ENCODE results near the gene UPK2. TPM values are rescaled to one million over a fixed set of nuclear protein-coding genes. Genes with fewer than 3 reads are reported as not detected.

The UPK2 gene
- polyA plus RNA-seq = 1 to 10 TPM in 1 of 3 donors, under 1 TPM in 1, not detected in 1; 0.81 to 1.4 TPM

GRCh38 chr11:118956094-118956846 lies at the start of gene UPK2:
TSS of gene UPK2 (plus strand) at chr11:118956298. CDS start at chr11:118956351, 53 bp downstream.
- H3K4me1 Mint-ChIP-seq = peaks cover 2 to 6% of the 10 kb centered on the region in 2 donors
- H3K4me3 Mint-ChIP-seq = no peak within 1 kb of the TSS
- H3K36me3 Mint-ChIP-seq = no peaks in the 10 kb centered on the region
- peaks cover 1 to 9% (median 6%) of the 10 kb centered on the region in 3 donors for H3K27me3 Mint-ChIP-seq (ENCODE audit: low read depth in 3 of 3)
- no peaks in the 10 kb centered on the region for H3K9me3 Mint-ChIP-seq
- DNase-seq = peak; percentile 81 to 84 (median 83)
- peak within 1 kb of the TSS in 2 of 6 donors; percentile 40 to 52 for H3K27ac Mint-ChIP-seq

- Mint-ChIP-seq H3K27me3 (ENCODE audit: low read depth in 3 of 3) (peaks cover 13 to 30% (median 16%) of the 10 kb centered on the region in 3 donors), H3K4me1 (peaks cover 47 to 50% of the 10 kb centered on the region in 2 donors), H3K27ac (peak overlapping the region; percentile 84 to 95 (median 93)), H3K9me3 (peaks cover 0 to 2% (median 0%) of the 10 kb centered on the region in 6 donors), H3K4me3 (peak overlapping the region in 3 of 5 donors; percentile 21 to 49 (median 29)), H3K36me3 (peaks cover 3 to 15% (median 10%) of the 10 kb centered on the region in 3 donors)
- peak; percentile 80 to 84 (median 82) for DNase-seq
Observed at GRCh38 chr11:118907051-118908042, 48.8 kb upstream of the UPK2 start.

GRCh38 chr11:118908264-118908663 lies 47.8 kb upstream of the UPK2 start:
- Mint-ChIP-seq H3K9me3 (peaks cover 0 to 2% (median 0%) of the 10 kb centered on the region in 6 donors), H3K4me1 (peaks cover 56 to 59% of the 10 kb centered on the region in 2 donors), H3K27me3 (ENCODE audit: low read depth in 3 of 3) (peaks cover 16 to 34% (median 16%) of the 10 kb centered on the region in 3 donors), H3K36me3 (peaks cover 3 to 15% (median 10%) of the 10 kb centered on the region in 3 donors), H3K4me3 (no peak overlapping the region), H3K27ac (peak overlapping the region; percentile 49 to 95 (median 90))
- no peak for DNase-seq

DNA sequence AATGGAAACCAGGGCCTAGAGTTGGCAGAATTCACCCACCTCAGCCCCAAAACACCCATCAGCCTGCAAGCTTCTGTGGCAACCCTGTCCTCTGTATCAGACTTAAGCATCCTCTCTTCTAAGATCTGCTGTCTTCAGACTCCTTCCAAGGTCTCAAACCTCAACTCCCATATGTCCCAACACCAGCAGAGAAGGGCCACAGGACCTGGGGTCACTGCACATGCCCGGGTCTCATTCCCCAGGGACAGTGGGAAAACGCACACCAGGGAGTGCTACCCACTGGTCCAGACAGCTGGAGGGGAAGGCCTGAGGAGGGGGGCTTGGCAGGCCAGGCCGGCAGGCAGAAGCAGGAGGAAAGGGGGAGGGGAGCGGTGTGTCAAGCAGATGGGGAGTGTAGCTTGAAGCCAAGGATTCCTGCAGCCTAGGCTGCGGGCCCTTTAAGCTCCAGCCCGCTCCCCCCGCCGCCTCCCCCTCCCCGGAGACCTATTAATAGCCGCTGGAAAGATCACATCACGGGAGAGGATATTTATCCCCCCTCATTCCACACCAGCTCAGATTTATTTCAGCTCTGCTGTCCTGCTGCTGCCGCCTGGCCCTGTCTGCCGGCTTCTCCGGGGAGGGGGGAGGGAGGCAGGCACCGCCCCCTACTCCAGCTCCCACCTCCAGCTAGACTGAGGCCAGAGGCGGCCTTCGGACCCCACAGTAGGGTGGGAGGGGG lies 47.0 kb upstream of the UPK2 start:
- no peak for DNase-seq
- Mint-ChIP-seq H3K36me3 (peaks cover 3 to 15% (median 10%) of the 10 kb centered on the region in 3 donors), H3K9me3 (peaks cover 0 to 2% (median 0%) of the 10 kb centered on the region in 6 donors), H3K27me3 (ENCODE audit: low read depth in 3 of 3) (peaks cover 16 to 38% (median 18%) of the 10 kb centered on the region in 3 donors), H3K4me3 (peak overlapping the region in 4 of 5 donors; percentile 0 to 64 (median 34)), H3K27ac (peak overlapping the region; percentile 84 to 93 (median 88)), H3K4me1 (peaks cover 63 to 67% of the 10 kb centered on the region in 2 donors)

DNA sequence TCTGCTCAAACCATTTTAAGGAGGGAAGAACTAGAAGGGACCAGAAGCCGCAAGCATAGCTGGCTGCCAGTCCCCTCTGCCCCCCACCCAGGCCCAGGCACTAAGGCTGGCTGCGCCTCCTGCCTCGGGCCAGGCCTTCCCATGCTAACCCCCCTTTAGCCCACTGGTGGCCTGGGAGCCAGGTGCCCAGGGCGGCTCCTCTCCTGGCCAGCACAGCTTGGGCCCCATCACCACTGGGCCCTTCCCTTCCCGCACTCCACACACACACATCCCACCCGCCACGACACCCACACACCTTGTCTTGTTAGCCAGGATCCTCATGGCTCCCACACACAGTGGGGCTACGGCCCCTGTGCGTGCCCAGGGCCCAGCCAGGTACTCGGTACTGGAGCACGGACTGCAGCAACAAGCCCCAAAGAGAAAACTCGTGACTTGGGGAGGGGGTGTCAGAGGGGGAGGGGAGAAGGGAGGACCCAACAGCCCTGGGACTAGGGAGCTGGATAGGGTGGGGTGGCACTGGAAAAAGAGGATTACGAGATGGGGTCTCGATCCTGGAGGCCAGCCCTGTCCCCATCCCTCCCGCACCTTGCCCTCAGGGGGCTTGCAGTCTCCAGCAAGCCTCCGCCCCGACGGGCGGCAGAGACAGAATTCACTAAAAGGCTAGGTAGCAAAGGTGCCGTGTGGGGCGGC lies 46.3 kb upstream of the UPK2 start:
- peaks cover 70 to 74% of the 10 kb centered on the region in 2 donors for H3K4me1 Mint-ChIP-seq
- peaks cover 21 to 44% (median 24%) of the 10 kb centered on the region in 3 donors for H3K27me3 Mint-ChIP-seq (ENCODE audit: low read depth in 3 of 3)
- DNase-seq = no peak
- H3K36me3 Mint-ChIP-seq = peaks cover 3 to 15% (median 10%) of the 10 kb centered on the region in 3 donors
- peak overlapping the region; percentile 69 to 91 (median 84) for H3K27ac Mint-ChIP-seq
- H3K9me3 Mint-ChIP-seq = peaks cover 0 to 2% (median 0%) of the 10 kb centered on the region in 6 donors
- H3K4me3 Mint-ChIP-seq = peak overlapping the region; percentile 18 to 61 (median 53)

DNA sequence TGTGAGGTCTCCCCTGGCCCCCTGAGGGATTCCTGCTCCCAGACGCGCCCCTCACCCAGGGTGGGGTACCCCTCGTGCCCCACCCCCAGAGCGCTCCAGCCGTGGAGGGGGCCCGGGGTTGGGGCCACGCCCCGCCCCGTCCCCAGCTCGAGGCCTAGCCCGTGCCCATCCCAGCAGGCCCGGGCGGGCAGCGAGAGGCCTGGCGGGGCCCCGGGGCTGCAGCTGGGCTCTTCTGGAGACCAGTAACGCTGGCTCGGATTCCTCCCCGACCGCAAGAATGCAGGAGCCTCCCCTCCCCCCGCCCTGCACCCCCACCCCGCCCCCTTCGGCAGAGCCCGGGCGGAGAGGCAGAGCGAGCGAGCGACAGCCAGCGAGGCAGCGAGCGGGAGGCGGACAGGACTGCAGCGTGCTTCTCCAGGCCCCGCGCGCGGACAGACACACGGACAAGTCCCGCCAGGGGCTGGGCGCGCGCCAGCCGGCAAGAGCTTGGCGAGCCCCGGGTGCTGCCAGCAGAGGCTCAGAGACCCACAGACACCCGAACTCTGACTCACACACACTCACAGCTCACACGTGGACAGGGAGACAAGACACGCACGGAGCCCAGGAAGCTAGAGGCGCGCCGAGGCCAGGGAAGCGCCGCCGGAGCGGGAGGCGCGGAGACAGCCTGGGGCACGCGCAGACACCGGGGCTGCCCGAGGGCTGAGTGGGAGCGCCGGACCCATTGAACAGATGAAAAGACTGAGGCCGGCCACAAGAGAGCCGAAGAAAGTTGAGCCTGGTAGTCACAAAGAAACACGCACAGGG lies 45.6 kb upstream of the UPK2 start:
- peaks cover 24 to 52% (median 28%) of the 10 kb centered on the region in 3 donors for H3K27me3 Mint-ChIP-seq (ENCODE audit: low read depth in 3 of 3)
- peaks cover 3 to 15% (median 10%) of the 10 kb centered on the region in 3 donors for H3K36me3 Mint-ChIP-seq
- H3K4me3 Mint-ChIP-seq = peak overlapping the region; percentile 79 to 95 (median 81)
- peak overlapping the region; percentile 99 to 100 (median 100) for H3K27ac Mint-ChIP-seq
- peaks cover 77 to 82% of the 10 kb centered on the region in 2 donors for H3K4me1 Mint-ChIP-seq
- peak; percentile 67 to 76 (median 71) for DNase-seq
- H3K9me3 Mint-ChIP-seq = peaks cover 0 to 2% (median 0%) of the 10 kb centered on the region in 6 donors

- H3K9me3 Mint-ChIP-seq = peaks cover 0 to 2% (median 0%) of the 10 kb centered on the region in 6 donors
Observed at GRCh38 chr11:118911113-118911879, 44.8 kb upstream of the UPK2 start.

DNA sequence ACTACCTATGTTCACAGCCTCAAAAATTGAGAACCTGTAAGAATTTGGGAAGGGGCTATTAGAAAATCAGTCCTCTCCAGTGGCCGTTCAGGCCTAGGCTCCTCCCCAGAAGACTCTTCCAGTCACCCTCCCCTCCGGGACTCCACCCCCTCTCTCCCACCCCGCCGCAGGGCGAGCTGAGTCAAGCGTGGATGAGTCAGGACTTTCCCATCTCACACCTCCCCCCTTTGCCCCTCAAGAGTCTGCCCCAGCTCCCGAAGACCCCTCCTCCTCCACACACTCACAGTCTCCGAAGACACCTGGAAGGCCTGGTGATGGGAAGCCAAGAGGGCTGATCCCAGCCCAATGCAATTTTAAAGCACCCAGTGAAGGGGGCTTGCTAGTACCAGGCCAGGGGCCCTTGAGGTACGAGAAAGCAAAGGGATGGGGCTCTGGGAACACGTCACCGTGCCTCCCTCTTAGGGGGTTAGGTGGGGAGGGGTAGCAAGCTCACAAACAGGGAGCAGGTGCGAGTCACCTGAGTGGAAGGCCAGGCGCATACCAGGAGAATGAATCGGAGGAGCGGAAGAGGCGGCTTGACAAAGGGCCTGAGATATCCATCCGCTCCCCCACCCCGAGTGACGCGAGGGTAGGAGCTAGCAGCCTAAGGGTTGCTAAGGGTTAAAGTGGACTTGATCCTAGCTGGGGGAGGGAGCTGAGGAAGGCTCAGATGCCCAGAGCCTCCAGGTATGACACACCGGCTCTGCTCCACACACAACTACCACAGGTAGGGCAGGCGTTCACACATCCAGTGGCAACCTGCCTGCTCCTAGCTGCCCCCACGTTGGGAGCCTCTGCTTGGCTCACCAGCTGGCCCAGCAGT lies 44.0 kb upstream of the UPK2 start:
- peaks cover 86 to 87% of the 10 kb centered on the region in 2 donors for H3K4me1 Mint-ChIP-seq
- H3K36me3 Mint-ChIP-seq = peaks cover 1 to 9% (median 4%) of the 10 kb centered on the region in 3 donors
- peak overlapping the region; percentile 99 to 100 (median 100) for H3K27ac Mint-ChIP-seq
- H3K27me3 Mint-ChIP-seq (ENCODE audit: low read depth in 3 of 3) = peaks cover 26 to 48% (median 30%) of the 10 kb centered on the region in 3 donors
- H3K9me3 Mint-ChIP-seq = no peaks in the 10 kb centered on the region
- peak overlapping the region; percentile 80 to 95 (median 84) for H3K4me3 Mint-ChIP-seq
- DNase-seq = peak; percentile 53 to 58 (median 54)

More at GRCh38 chr11:118911113-118911879, 44.8 kb upstream of the UPK2 start:
- Mint-ChIP-seq H3K27ac (peak overlapping the region; percentile 99 to 100 (median 100)), H3K4me1 (peaks cover 85 to 86% of the 10 kb centered on the region in 2 donors), H3K36me3 (peaks cover 3 to 15% (median 10%) of the 10 kb centered on the region in 3 donors), H3K4me3 (peak overlapping the region; percentile 82 to 95 (median 85)), H3K27me3 (ENCODE audit: low read depth in 3 of 3) (peaks cover 24 to 53% (median 30%) of the 10 kb centered on the region in 3 donors)
- no peak for DNase-seq

DNA sequence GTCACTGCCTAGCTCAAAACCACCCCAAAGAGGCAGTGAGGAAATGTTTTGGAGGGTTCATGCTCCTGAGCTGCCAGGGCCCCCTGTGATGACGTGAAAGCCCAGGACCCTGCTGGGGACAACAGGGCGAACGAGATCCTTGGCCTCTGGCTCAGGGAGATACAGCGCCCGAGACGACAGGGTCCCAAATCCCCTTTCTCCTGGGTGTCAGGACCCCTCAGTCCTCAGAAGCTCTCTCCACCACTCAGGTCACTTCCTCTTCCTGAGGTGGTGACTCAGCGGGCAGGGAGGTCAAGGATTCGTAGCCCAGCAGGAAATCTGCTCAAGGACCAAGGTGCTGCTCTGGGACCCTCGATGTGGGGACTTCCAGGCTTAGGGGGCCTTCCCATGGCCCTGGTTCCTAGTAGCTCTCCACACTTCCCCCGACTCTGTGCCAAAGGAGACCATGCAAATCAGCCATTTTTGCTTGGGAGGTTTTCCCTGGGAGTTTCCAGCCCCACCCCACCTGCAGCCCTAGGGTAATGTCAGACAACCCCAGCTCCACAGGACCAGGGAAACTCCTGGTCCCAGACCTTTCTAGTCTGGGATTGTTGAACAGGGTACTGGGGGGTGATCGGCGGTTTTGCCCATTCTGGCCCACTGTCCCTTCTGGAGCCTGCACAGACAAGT lies 43.2 kb upstream of the UPK2 start:
- peaks cover 0 to 8% (median 0%) of the 10 kb centered on the region in 3 donors for H3K36me3 Mint-ChIP-seq
- peak in 2 of 3 donors; percentile 37 to 38 for DNase-seq
- peak overlapping the region; percentile 80 to 95 (median 84) for H3K4me3 Mint-ChIP-seq
- peaks cover 25 to 50% (median 30%) of the 10 kb centered on the region in 3 donors for H3K27me3 Mint-ChIP-seq (ENCODE audit: low read depth in 3 of 3)
- H3K27ac Mint-ChIP-seq = peak overlapping the region; percentile 99 to 100 (median 100)
- H3K9me3 Mint-ChIP-seq = no peaks in the 10 kb centered on the region
- H3K4me1 Mint-ChIP-seq = peaks cover 86 to 87% of the 10 kb centered on the region in 2 donors

Measured in immature natural killer cell (primary cell).